Fibroblast of mammary gland (primary cell): ENCODE results near the gene FOXO4.
"Not testable (repeated sequence)": the region's sequence is repeated elsewhere in the genome, so short reads cannot be mapped to it uniquely, and the experiment has no call there.

Source experiments
- DNase-seq: peaks from one replicate; pipeline ENCODE4 v3.0.0-alpha.2; 2010; ENCODE audit warnings: low read depth
- H3K4me3 ChIP-seq: 2 replicates; pipeline ENCODE4 v1.5.1; 2011; ENCODE audit warnings: low read depth, mild to moderate bottlenecking, low read length, moderate library complexity; ENCODE audit not compliant: control insufficient read depth
- TF ChIP-seq, protein P1 (sequence below): conservative IDR thresholded peaks from 2 replicates; pipeline ENCODE4 v1.5.1; 2011; ENCODE audit warnings: low read depth, low read length, inconsistent platforms; ENCODE audit not compliant: control insufficient read depth, insufficient read depth

The FOXO4 gene, protein sequence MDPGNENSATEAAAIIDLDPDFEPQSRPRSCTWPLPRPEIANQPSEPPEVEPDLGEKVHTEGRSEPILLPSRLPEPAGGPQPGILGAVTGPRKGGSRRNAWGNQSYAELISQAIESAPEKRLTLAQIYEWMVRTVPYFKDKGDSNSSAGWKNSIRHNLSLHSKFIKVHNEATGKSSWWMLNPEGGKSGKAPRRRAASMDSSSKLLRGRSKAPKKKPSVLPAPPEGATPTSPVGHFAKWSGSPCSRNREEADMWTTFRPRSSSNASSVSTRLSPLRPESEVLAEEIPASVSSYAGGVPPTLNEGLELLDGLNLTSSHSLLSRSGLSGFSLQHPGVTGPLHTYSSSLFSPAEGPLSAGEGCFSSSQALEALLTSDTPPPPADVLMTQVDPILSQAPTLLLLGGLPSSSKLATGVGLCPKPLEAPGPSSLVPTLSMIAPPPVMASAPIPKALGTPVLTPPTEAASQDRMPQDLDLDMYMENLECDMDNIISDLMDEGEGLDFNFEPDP

DNA sequence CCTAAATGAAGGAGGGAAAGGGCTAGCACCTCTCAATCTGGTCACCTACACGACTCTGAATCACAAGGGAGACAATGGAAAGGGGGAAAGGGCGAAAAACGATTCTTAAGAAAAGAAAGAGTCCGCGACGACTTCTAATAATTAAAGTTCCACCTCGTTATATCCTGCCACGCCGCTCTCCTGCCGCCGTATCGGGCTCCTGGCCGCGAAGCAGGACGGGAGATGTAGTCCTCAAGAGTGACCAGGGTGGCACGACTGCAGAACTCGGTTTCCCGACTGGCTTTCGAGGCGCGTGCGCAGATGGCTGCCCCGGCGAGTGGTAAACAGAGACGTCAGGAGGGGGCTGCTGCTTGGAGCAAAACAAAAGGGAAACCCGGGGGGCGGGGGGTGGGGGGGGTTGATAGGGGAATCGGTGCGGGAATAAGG lies at the start of gene FOXO4:
FOXO4 (plus strand) TSS at position 297 of the 426 bp plus-strand sequence. CDS start 678 bp downstream, outside the sequence.
- H3K4me3 ChIP-seq, result peak within 1 kb of the TSS; percentile 67
- TF ChIP-seq, protein P1, sequence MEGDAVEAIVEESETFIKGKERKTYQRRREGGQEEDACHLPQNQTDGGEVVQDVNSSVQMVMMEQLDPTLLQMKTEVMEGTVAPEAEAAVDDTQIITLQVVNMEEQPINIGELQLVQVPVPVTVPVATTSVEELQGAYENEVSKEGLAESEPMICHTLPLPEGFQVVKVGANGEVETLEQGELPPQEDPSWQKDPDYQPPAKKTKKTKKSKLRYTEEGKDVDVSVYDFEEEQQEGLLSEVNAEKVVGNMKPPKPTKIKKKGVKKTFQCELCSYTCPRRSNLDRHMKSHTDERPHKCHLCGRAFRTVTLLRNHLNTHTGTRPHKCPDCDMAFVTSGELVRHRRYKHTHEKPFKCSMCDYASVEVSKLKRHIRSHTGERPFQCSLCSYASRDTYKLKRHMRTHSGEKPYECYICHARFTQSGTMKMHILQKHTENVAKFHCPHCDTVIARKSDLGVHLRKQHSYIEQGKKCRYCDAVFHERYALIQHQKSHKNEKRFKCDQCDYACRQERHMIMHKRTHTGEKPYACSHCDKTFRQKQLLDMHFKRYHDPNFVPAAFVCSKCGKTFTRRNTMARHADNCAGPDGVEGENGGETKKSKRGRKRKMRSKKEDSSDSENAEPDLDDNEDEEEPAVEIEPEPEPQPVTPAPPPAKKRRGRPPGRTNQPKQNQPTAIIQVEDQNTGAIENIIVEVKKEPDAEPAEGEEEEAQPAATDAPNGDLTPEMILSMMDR, result no peak
- DNase-seq, result peak; percentile 78

DNA sequence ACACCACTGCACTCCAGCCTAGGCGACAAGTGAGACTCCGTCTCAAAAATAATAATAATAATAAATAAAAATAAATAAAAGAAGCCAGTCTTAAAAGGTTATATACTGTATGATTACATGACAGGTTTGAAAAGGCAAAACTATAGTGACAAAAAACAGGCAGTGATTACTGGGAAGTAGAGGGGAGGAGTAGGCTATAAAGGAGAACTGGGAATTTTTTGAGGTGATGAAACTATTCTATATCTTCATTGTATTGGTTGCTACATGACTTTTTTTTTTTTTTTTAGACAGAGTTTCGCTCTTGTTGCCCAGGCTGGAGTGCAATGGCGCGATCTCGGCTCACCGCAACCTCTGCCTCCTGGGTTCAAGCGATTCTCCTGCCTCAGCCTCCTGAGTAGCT lies 47.8 kb upstream of the FOXO4 start:
- H3K4me3 ChIP-seq, DNase-seq: not testable (repeated sequence)

DNA sequence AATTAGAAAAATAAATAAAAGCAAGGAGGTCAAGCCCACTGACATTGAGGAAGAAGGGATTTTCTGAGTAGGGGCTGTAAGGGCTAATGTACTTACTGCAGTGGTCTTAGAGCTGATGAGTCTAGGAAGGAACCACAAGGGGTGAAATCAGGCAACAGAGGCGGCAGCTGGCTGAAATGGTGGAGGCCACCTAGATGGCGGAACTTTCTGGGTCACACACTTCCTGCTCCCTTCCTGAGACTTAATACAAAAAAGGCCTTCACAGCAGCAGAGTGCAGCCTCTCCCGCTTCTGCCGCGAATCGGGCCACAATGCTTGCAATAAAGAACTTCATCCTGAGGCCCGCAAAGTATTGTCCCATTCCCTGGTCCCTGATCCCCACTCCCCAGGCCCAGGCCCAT lies 42.9 kb upstream of the FOXO4 start:
- H3K4me3 ChIP-seq, result no peak overlapping the region
- TF ChIP-seq, protein P1, result no peak
- DNase-seq, result no peak

DNA sequence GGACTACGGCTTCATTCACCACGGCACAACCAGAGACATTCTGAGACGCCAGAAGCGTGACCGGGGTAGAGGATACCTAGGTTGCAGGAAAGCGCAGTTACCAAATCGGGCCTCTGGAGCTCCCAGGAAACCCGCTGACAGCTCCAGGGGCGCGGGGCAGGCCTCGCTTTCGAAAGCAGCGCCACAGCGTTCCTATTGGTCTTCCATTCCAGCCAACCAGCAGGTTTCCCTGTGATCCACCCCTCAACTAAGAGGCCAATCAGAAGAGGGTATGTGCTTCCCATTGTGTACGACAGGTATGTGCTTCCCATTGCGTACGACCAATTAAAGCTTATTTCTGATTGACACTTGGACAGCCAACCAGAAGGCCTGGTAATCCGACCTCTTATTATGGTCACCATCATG lies 42.4 kb upstream of the FOXO4 start:
- DNase-seq, result no peak
- TF ChIP-seq, protein P1, result no peak
- no peak overlapping the region for H3K4me3 ChIP-seq

DNA sequence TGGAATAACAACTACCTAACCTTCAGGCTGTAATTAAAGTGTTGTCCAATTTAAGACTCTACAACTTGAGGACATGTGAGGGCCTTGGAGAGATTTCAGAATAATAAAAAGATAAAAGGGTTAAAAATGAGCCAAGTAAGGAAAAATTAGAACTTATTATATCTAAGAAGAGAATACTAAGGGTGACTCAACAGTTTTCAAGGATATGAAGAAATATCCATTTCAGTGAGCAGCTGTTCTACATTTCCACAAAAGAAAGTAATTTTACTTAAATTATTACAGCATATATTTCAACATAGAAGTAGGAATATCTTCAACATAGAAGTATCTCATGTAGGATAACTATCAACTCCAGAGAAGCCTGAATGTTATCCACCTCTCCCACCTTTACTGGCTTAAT lies 38.8 kb upstream of the FOXO4 start:
- TF ChIP-seq, protein P1, result no peak
- peak; percentile 51 for DNase-seq
- no peak overlapping the region for H3K4me3 ChIP-seq

DNA sequence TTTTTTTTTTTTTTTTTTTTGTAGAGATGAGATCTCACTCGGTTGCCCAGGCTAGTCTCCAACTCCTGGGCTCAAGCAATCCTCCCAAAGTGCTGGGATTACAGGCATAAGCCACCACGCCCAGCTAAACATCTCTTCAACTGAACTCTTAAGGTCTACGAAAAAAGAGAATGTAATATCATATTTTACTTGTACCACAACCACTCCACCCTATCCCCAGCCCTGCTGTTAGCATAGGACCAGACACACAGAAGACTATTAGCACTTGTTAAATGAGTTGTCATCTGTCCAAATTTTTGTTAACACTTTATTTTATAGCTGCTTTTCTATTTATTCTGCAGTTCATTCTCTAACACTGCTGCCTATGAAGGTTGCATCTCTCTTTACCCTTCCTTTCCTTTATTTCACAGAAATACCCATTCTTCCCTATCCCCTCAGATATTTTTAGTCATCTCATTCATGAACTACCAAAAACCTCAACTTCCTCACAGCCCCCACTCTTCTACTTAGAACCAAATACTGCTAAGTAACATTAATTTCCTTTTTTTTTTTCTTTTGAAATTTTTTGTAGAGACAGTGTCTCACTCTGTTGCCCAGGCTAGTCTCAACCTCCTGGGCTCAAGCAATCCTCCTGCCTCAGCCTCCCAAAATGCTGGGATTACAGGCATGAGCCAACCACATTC lies 37.7 kb upstream of the FOXO4 start:
- H3K4me3 ChIP-seq, result no peak overlapping the region
- TF ChIP-seq, protein P1, result no peak
- DNase-seq, result no peak

DNA sequence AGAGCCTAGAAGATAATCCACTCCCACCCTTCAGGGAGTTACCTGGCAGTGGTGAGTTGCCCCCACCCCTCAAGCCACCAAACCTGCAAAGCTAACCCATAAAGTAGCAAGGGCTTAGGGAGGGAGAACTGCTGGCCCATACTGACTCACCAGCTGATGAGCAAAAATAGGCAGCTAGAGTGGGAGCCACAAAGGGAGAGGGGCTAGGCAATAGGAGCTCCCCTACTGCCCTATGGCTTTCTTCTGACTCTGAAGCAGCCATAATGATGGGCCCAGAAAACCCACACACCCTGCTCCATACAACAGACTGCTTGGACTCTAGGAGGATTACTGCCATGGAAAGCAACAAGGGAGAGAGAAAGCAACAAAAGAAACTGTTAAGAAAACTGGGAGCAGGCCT lies 35.5 kb upstream of the FOXO4 start:
- TF ChIP-seq, protein P1, result no peak
- no peak overlapping the region for H3K4me3 ChIP-seq
- DNase-seq, result no peak
